ENCODE measurements around the gene SEMA5B.

SEMA5B gene

DNA sequence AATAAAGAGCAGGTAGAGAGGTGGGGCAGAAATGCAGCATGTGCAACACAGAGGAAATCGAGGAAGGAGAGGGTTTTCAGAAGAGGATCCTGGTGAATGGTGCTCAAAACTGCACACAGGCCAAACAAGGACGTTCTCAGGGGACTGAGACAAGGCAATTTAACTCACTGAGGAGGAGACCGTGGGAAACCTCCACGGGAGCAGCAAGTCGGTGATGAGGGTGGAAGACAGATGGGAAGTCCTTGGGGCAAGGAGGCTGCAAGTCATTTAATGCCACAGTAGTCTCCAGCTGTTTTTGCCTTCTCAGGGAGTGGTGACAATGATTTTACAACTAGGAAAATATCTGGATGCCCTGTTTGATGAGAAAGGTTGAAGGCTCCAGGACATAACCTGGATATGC lies 27.8 kb upstream of the SEMA5B start:
- no peak for DNase-seq

DNA sequence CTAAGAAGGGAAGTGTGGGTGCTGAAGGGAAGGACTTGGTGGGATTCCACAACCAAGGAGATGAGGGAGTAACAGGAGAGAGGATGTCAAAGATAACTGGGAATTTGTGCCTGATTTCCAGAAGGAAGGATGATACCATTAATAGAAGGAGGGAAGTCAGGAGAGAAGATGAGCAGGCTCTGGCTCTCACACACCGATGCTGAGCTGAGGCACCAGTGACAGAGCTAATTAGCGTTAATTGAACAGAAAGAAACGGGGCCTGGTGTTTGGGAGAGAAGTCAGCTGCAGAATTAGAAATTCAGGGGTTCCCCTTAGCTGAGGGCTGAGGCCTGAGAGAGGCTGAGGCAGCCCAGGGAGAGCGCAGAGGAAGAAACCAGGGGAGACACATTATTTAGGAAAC lies 27.4 kb upstream of the SEMA5B start:
- DNase-seq, result no peak

DNA sequence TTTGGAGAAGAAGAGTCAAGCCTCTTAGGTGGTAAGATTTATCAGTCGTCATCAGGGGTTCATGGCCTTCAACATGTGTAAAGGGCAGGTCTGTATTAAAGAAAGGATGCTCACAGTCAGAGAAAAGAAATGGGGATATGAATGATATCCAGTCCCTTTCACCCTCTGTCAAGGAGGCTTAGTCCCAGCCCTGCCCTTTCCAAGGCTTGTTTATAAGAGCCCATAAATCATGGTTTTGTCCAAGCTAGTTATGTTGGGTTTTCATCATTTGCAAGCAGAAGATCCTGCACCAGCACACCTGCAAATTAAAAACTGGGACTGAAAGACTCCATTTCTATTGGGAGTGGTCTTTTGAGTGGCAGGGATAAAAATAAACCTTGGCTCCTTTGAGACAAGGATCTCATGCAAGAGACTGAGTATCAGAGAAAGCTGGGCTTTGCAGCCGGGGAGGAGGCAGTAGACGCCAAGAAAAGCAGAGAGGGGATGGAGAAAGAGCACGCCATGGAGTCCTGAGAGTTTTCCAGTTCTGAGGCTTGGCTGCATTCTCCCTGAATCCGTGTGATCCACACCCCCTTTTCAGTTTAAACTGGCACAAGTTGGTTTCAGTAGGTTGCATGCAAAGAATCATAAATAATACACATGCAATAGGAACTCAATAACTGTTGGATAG lies 26.7 kb upstream of the SEMA5B start:
- DNase-seq, result no peak

- no peak for DNase-seq
Observed at GRCh38 chr3:123053107-123053506, 25.5 kb upstream of the SEMA5B start.

DNA sequence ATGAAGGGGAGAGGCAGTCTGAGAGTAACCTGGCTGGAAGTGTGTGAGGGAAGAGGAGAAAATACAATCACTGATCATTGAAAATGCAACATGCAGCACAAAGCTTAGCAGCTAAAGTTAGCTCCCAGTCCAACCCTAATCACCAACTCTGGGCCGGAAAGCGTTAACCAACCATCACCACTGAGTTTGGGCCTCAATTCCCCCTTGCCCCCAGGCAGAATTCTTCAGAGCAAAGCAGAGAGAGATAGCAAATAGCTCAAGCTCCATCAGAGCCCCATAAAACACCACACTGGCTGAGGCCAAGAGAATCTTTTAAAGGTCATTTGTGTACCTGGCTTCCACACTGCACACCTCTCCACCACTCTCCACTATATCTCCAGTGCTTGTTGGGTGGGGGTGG lies 23.1 kb upstream of the SEMA5B start:
- DNase-seq, result no peak

DNA sequence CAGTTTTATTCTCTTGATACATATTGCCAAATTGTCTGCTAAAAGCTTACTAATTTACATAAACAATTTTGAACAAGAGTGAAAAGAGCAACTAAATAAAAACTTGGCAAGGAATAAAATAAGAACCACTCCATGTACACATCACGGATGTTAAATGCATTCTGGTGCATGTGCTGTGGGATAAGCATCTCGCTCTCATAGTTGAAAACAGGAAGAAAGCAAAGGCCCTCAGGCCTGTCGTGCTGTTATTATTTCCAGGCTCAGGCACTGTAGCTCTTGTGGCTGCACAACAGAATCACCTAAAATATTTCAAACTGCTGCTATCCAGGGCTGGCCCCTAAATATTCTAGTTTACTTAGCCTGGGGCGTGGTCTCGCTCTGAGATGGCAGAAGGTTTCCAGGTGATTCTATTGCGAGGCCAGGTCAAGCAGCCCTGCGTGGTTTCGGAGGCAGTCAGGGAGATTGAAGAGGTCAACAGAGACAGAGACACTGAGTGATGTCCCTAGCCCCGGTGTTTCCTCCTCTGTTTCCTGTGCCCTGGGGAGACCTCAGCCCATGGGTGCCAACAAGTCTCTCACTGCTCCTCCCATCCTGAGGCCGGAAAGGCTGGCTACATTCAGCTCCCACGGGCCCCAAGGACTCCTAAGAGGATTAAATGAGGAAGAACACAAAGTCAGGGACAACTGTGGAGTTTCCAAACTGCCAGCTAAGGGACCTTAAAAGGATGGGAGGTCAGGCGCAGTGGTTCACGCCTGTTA lies 21.1 kb upstream of the SEMA5B start:
- DNase-seq, result no peak

DNA sequence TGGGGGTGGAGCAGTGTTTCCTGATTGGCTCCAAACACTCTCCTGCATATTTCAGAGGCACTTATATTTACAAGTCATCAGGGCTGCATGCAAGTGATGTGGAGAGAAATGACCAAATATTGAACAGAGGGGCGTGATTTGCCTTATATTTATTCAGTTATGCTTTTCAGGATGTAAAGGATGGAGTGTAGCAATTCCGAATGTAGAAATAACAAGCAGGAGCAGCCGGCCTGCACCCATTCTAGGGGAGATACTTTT lies 19.4 kb upstream of the SEMA5B start:
- DNase-seq, result no peak

DNA sequence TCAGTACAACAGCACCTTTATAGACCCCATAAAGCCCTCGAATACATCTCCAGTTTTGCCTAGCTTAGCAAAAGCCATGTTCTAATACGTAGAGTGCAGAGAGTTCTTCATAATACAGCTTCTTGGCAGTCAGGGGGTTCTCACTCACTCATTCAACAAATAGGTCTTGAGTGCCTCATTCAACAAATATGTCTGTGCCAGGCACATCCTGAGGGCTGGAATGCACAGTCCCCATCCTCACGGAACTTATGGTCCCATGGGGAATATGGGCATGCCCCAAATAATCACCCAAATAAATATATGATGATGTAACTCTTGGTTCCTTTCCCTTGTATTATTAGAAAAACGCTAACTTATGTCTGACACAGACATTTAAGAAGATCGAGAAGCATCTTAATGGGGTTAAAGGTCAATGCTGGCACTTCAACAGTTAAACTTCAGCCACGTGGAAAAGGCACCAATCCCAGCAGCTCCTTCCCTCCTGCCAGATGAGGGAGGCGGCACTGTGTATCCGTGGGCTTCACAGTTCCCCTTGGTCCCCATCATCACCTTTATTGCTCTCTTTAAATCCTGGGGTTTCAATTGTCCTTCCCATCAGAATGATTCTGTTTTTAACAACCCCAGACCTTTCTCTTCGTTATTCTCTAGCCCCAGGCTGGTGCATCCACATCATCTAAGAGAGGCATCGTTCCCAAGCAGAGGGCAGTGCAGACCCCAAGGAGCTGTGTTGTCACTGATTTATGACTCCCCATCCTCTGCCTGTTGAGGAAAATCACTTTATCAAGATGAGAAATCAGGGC lies 18.9 kb upstream of the SEMA5B start:
- no peak for DNase-seq

- DNase-seq, result no peak
Observed at GRCh38 chr3:123044981-123045763, 17.6 kb upstream of the SEMA5B start.

GRCh38 chr3:123042413-123042812 lies 14.8 kb upstream of the SEMA5B start:
- no peak for DNase-seq

GRCh38 chr3:123039178-123039577 lies 11.6 kb upstream of the SEMA5B start:
- DNase-seq, result no peak

DNA sequence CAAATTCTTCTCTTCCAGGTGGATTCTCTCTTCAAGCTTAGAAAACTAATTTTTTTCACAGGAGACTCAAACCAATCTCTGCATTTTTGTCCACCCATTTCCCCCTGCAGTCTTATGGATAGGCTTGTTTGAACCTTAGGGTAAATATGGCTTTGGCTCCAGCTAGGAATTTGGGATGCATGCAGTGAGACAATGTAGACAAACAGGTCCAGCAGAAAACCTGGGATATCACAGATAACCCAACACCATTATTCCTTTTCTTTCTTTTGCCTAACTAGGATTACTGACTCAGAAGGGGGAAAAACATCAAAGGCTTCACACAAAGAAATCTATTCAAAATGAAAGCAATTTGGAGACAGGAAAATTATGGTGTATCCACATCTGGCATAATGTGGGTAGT lies 11.2 kb upstream of the SEMA5B start:
- DNase-seq, result no peak

- no peak for DNase-seq
Observed at GRCh38 chr3:123037015-123037375, 9.4 kb upstream of the SEMA5B start.

- no peak for DNase-seq
Observed at GRCh38 chr3:123036352-123037014, 8.9 kb upstream of the SEMA5B start.

- DNase-seq, result no peak
Observed at GRCh38 chr3:123034996-123035395, 7.4 kb upstream of the SEMA5B start.

DNA sequence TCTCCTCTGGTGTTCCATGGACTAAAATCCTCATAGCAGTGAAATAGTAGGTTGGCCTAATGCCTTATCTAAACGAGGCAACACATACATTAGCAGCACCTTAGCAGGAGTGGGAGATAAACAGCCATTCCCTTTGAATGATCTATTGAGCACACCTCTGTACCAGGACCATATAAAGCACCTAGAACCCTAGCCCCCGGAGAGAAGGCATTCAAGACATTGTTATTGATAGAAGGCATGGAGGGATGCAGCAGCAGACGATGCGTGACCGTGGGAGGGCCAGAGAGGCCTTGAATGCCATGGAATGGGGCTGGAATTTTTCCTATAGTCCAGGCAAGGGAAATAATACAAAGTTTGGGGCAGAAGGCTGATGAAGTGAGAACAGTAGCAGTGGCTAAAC lies 6.6 kb upstream of the SEMA5B start:
- DNase-seq, result no peak

- no peak for DNase-seq
Observed at GRCh38 chr3:123032057-123032456, 4.5 kb upstream of the SEMA5B start.

- DNase-seq, result no peak
Observed at GRCh38 chr3:123031051-123031450, 3.5 kb upstream of the SEMA5B start.

DNA sequence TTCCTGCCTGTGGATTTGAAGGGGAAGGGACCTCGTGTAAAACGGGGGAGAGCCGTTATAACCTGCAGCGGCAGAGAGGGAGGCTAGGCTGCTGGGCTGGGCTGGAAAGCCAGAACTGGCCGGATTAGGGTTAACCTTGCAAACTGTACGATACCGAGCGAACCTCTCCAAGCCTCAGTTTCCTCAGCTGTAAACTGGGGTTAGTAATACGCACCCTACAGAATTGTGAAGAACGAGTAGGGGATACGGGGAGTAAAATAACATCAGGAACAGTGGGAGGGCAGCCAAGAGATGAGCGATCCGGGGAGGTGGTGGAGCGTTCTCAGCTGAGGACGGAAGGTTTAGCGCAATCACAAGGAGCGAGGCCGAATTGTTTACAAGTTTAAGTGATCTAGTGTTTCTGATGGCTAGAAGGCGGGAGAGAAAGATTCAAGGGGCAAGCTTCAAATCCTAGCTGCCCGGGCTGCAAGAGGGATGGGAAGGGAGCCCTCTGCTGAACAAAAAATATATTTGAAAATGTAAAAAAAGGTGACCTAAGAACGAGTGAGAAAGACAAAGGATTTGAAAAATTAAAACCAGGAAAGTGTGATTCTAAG lies 768 bp upstream of the SEMA5B start:
- DNase-seq, result peak; percentile 64

- peak; percentile 64 for DNase-seq
Observed at GRCh38 chr3:123026565-123027291, 835 bp downstream of the SEMA5B start.

GRCh38 chr3:123025642-123026521 lies 1.7 kb downstream of the SEMA5B start:
- DNase-seq, result no peak
